Measurements from ENCODE around the gene INAFM2.

Gene INAFM2

DNA sequence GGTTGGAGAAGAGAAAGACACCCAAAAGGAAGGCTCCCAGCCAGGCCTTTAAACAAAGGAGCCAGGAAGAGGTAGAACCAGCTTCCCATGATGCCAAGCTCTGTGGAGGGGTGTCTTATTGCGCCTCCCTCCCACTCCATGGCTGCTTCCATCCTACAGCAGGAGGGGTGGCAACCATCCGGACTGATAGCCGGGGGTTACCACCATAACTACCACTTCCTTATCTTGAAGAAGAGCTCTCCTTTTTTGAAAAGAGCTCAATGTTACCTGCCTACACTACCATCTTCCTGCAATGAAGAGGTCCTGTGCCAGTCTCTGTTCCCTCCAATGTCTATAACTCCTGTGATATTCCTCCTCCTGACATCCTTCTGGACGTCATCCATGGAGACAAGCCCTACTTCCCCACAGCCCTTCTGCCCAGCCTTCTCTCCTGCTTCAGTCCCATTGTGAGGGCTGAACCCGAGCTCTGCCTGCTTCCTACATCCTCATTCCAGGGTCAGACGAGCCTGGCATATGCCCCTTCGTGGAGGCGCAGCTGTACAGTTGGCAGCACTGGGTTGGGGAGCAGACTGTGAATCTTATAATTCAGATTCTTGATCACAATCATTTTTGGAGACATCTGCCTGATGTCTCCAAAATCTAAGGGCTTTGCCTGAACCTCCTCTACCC is 8.8 kb downstream of the INAFM2 start:
- H3K4me1 Mint-ChIP-seq (ENCODE audit: low read depth), result peaks cover 95% of the 10 kb centered on the region
- intact Hi-C loops (cut with micrococcal nuclease), result no loop called here
- H3K4me3 Mint-ChIP-seq, result peak overlapping the region; percentile 50
- peaks cover 56% of the 10 kb centered on the region for H3K36me3 Mint-ChIP-seq (ENCODE audit: low read depth)
- H3K27me3 Mint-ChIP-seq, result no peaks in the 10 kb centered on the region
- no peaks in the 10 kb centered on the region for H3K9me3 Mint-ChIP-seq
- peak overlapping the region; percentile 100 for H3K27ac Mint-ChIP-seq

DNA sequence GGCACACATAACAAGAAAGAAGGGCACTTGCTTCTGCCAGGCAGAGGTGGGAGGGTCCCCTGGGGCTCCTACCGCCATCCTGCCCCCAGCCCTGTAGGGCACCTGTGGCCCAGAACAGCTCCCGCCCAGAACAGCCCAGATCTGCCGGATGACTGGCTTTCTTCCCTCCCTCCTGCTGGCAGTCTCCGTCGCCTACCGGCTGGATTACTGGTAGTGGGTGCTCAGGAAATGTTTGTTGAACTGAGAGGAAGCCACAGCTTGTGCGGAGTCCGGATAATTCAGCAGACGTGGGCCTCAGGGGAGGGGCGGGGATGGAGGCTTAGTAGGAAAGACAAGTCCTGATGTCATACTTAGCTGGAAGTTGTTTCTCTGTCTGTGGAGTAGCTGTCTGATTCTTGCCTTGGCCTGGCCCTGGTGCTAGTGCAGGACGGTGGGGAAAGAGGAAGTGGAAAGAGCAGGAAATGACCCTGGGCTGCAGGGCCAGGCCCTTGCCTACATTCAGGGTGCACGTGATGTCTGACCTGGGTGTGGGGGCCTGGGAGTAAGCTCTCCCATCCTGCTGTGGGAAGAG is 10.5 kb downstream of the INAFM2 start:
- intact Hi-C loops (cut with micrococcal nuclease), result loop anchor here (1.0 to 2.0 kb wide), 3 partner anchors 11 to 49 kb away; partner anchors contain the start of gene INAFM2
- H3K9me3 Mint-ChIP-seq, result no peaks in the 10 kb centered on the region

DNA sequence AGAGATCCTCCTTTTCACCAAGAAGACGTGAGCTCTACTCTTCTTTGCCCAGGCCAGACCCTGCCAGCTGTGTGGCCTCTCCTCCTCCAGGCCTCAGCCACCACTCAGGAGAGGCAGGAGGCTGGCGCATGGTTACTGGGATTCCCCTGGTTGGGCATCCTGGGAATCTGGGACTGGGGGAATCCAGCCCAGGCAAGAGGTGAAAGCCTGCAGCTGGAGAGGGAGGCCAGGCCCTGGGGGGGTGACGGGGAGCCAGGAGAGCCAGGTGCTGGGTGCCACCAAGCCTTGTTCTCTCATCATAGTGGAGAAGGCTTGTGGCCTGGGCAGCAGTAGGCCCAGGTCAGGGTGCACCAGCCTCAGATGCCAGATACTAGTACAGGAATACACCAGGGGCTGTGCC is 11.0 kb downstream of the INAFM2 start:
- intact Hi-C loops (cut with micrococcal nuclease), result loop anchor here (1.0 to 2.0 kb wide), 3 partner anchors 11 to 50 kb away; partner anchors contain the start of gene INAFM2
- H3K27ac Mint-ChIP-seq, result peak overlapping the region; percentile 100
- no peaks in the 10 kb centered on the region for H3K27me3 Mint-ChIP-seq

More for the DNA sequence above, 10.5 kb downstream of the INAFM2 start:
- Mint-ChIP-seq H3K27ac (peak overlapping the region; percentile 100), H3K4me3 (peak overlapping the region; percentile 82), H3K4me1 (ENCODE audit: low read depth) (peaks cover 95% of the 10 kb centered on the region), H3K36me3 (ENCODE audit: low read depth) (peaks cover 45% of the 10 kb centered on the region), H3K27me3 (no peaks in the 10 kb centered on the region)

DNA sequence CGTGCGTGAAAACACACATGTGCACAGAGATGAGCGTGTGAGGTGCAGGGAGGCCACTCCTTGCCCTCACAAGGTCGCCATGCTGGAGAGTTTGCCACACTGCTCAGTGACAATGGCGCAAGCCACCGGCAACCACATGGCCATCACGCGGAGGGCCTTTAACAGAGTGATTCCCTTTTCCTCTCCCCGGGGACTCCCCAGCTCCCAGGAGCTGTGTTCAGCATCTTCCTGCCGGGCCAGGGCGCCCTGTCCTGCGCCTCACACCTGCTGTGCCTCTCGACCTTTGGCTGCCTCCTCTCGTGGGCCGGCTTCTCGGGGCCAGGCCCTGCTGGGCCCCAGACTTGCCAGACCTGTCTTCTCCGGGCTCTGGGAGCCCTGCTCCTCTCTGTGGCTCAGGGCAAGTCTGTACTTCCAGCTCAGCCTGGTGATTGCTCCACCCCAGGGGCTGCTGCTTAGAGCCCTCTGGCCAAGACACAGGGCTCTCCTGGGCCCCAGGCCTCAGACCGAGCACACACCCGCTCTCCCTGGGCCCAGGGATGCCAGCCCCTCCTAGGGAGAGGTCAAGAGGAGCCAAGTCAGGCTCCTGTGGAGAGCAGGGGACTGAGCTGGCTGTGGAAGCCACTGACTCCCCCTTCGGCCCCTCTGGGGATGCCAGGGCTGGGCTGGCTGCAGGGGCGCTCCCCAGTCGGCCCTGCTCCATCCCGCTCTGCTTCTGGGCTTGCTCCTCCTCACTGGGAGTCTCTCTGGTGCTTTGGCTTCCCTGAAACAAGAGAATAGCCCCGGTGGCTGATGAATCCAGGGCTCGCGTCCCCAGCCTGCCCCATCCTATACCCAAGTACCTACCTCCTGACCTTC is 11.7 kb downstream of the INAFM2 start:
- Mint-ChIP-seq H3K36me3 (ENCODE audit: low read depth) (peaks cover 35% of the 10 kb centered on the region), H3K27me3 (no peaks in the 10 kb centered on the region), H3K4me1 (ENCODE audit: low read depth) (peaks cover 95% of the 10 kb centered on the region), H3K4me3 (no peak overlapping the region), H3K9me3 (no peaks in the 10 kb centered on the region), H3K27ac (peak overlapping the region; percentile 100)
- intact Hi-C loops (cut with micrococcal nuclease), result loop anchor here (1.0 to 2.0 kb wide), 3 partner anchors 12 to 50 kb away; partner anchors contain the start of gene INAFM2

More for the DNA sequence above, 11.0 kb downstream of the INAFM2 start:
- Mint-ChIP-seq H3K4me1 (ENCODE audit: low read depth) (peaks cover 95% of the 10 kb centered on the region), H3K36me3 (ENCODE audit: low read depth) (peaks cover 41% of the 10 kb centered on the region), H3K4me3 (peak overlapping the region; percentile 21), H3K9me3 (no peaks in the 10 kb centered on the region)

DNA sequence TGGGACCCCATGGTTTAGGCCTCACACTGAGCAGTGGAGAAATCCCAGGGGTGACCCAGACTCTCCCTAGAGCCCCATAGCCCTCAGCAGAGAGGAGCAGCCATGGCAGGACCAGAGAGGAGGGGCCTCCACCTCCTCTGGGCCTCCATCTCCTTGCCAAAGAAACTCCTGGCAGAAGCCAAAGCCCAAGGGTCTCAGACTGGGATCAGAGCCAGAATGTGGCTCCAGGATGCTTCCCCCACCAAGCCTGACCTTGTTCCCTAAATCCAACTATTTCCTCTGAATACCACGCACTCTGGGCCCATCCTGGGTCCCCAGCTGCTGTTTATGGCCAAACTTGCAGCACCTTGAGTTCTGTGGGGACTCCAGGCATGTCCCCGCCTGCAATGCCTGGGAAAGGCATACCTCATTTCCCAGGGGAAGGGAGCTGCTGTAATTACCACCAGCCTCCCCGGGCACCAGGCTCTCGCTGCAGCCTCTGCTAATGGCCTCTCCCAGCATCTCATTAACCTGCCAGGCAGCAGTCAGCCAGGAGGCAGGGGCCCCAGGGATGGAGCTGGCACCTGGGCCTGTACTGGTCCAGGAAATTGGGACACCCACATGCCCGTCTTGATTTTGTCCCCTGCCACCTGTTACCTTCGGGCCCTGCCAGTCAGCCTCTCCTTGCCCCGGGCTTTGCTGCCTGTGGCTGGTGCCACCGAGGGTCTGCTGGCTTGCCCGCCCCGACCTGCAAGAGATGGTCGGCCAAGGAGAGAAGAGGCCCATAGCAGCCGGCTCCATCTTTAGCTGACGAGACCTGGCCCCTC is 12.6 kb downstream of the INAFM2 start:
- Mint-ChIP-seq H3K27me3 (no peaks in the 10 kb centered on the region), H3K27ac (peak overlapping the region; percentile 100), H3K4me1 (ENCODE audit: low read depth) (peaks cover 95% of the 10 kb centered on the region), H3K9me3 (no peaks in the 10 kb centered on the region), H3K4me3 (peak overlapping the region; percentile 18), H3K36me3 (ENCODE audit: low read depth) (peaks cover 25% of the 10 kb centered on the region)
- intact Hi-C loops (cut with micrococcal nuclease), result loop anchor here (2.0 kb wide), 1 partner anchor 51 kb away; no protein-coding TSS in a partner anchor

DNA sequence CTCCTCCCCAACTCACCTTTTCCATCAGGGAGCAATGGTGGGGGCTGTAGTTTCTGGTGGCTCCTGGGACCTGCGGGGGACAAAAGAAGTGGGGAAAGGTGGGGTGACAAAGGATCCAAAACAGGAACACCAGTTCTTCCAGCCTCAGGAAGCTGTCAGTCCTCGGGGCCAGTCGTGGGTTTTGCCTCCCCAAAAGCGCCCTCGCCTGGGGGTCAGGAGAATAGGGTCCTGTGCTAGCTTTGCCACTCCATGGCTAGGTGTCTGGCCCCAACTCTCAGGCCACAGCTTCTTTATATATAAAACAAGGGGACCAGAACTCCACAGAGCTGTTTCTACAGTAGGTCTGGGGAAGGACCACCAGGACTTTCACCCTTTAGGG is 13.2 kb downstream of the INAFM2 start:
- H3K4me1 Mint-ChIP-seq (ENCODE audit: low read depth), result peaks cover 98% of the 10 kb centered on the region
- no peak overlapping the region for H3K4me3 Mint-ChIP-seq
- no peaks in the 10 kb centered on the region for H3K27me3 Mint-ChIP-seq
- H3K36me3 Mint-ChIP-seq (ENCODE audit: low read depth), result peaks cover 22% of the 10 kb centered on the region
- H3K9me3 Mint-ChIP-seq, result no peaks in the 10 kb centered on the region
- H3K27ac Mint-ChIP-seq, result peak overlapping the region; percentile 100
- intact Hi-C loops (cut with micrococcal nuclease), result no loop called here

DNA sequence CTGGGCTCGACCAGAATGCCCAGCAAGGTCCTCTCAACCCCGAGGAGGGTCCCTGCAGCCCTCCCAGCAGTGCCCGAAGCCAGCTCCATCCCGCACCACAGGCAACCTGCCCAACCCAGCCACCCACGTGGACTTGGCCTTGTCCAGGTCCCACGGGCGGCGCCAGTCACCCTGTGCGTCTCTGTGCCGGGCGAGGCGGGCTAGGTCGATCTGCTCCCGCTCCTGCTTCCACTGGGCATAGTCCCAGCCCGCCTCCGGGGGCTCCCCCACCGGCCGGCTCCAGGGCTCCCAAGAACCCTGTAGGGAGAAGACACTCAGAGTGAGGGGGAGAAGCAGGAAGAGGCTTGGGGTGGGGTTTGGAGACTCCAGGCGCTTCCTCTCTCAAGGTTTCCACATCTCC is 14.1 kb downstream of the INAFM2 start:
- Mint-ChIP-seq H3K4me3 (no peak overlapping the region), H3K36me3 (ENCODE audit: low read depth) (peaks cover 16% of the 10 kb centered on the region), H3K4me1 (ENCODE audit: low read depth) (peaks cover 91% of the 10 kb centered on the region), H3K27ac (peak overlapping the region; percentile 100), H3K27me3 (no peaks in the 10 kb centered on the region), H3K9me3 (no peaks in the 10 kb centered on the region)
- intact Hi-C loops (cut with micrococcal nuclease), result no loop called here

DNA sequence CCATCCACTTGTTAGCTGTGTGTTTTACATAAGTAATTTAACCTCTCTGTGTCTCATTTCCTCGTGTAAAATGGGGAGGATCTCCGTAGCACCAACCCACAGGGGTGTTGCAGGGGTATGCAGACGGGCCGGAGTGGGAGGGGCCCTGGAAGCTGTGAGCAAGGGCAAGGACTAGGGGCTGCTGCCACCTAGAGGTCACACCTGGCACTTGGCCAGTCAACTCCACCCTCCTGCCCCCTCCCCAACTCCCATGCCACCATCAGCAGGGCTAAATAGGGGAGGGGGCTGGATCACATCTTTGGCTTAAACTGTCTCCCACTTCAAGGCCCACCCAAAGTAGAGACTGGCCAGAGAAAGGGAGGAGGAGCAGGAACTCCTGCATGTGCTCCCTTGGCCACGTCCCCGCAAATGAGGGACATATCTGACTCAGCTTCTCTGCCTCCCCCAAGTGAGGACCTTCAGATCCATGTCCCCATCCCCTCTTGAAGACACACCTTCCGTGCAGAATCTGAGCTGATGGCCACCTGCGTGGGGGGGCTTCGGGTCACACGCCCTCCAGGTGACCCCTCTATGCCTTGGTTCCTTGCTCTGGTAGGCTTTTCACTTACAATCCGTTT is 14.7 kb downstream of the INAFM2 start:
- H3K9me3 Mint-ChIP-seq, result no peaks in the 10 kb centered on the region
- H3K4me1 Mint-ChIP-seq (ENCODE audit: low read depth), result peaks cover 90% of the 10 kb centered on the region
- H3K27me3 Mint-ChIP-seq, result no peaks in the 10 kb centered on the region
- H3K36me3 Mint-ChIP-seq (ENCODE audit: low read depth), result peaks cover 16% of the 10 kb centered on the region
- H3K4me3 Mint-ChIP-seq, result no peak overlapping the region
- intact Hi-C loops (cut with micrococcal nuclease), result loop anchor here (2.0 kb wide), 1 partner anchor 59 kb away; no protein-coding TSS in a partner anchor
- H3K27ac Mint-ChIP-seq, result peak overlapping the region; percentile 100

DNA sequence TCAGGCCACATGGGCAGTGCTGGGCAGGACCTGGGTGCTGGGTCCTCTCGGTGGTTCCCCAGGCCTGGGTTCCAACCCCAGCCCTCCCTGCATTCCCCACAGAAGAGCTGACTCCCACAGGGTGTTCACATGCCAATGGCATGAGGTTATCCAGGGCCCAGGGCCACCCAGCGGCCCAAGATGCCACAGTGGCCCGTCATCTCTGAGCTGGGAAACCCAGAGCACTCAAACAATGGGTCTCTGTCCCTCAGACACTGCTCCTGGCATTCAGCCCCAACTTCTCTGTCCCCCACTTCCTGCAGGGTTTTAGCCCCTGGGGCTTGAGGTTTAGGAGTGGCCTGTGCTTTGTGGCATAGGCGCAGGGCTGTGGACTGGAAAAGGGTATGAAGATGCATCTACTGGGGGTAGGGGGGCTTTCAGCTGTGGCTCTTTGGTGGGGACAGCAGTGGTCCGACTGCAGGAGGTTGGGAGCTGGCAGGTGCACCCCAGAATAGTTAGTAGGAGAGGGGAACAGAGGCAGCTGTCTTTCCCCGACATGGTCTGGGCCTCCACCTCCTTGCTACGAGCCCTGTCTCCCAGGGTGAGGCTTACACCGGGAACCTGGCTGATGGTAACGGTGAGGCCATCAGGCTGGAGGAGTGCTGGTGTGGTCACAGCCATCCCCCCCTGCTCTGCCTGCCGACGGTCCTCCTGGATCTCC is 15.6 kb downstream of the INAFM2 start:
- no peaks in the 10 kb centered on the region for H3K27me3 Mint-ChIP-seq
- H3K4me3 Mint-ChIP-seq, result no peak overlapping the region
- H3K9me3 Mint-ChIP-seq, result no peaks in the 10 kb centered on the region
- peaks cover 90% of the 10 kb centered on the region for H3K4me1 Mint-ChIP-seq (ENCODE audit: low read depth)
- intact Hi-C loops (cut with micrococcal nuclease), result loop anchor here (2.0 kb wide), 1 partner anchor 60 kb away; no protein-coding TSS in a partner anchor
- peaks cover 16% of the 10 kb centered on the region for H3K36me3 Mint-ChIP-seq (ENCODE audit: low read depth)
- H3K27ac Mint-ChIP-seq, result peak overlapping the region; percentile 91

DNA sequence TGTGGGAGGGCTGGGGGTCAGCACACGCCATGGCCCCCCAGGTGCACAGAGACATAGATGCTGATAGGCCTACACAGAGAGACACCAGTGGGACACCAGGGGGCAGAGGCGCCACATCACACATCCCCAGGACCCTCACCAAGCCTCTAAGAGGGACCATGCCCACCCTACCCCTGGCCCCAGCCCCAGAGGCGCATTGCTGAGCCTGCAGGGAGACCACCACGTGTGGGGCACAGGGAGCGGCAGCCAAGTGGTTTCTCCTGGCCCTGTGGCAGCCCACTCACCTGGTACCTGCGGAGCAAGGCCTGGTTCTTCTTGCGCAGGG is 16.1 kb downstream of the INAFM2 start:
- peak overlapping the region; percentile 91 for H3K27ac Mint-ChIP-seq
- H3K4me1 Mint-ChIP-seq (ENCODE audit: low read depth), result peaks cover 90% of the 10 kb centered on the region
- H3K4me3 Mint-ChIP-seq, result peak overlapping the region; percentile 75
- no peaks in the 10 kb centered on the region for H3K9me3 Mint-ChIP-seq
- H3K27me3 Mint-ChIP-seq, result no peaks in the 10 kb centered on the region
- intact Hi-C loops (cut with micrococcal nuclease), result loop anchor here (2.0 kb wide), 1 partner anchor 61 kb away; no protein-coding TSS in a partner anchor
- H3K36me3 Mint-ChIP-seq (ENCODE audit: low read depth), result peaks cover 16% of the 10 kb centered on the region

DNA sequence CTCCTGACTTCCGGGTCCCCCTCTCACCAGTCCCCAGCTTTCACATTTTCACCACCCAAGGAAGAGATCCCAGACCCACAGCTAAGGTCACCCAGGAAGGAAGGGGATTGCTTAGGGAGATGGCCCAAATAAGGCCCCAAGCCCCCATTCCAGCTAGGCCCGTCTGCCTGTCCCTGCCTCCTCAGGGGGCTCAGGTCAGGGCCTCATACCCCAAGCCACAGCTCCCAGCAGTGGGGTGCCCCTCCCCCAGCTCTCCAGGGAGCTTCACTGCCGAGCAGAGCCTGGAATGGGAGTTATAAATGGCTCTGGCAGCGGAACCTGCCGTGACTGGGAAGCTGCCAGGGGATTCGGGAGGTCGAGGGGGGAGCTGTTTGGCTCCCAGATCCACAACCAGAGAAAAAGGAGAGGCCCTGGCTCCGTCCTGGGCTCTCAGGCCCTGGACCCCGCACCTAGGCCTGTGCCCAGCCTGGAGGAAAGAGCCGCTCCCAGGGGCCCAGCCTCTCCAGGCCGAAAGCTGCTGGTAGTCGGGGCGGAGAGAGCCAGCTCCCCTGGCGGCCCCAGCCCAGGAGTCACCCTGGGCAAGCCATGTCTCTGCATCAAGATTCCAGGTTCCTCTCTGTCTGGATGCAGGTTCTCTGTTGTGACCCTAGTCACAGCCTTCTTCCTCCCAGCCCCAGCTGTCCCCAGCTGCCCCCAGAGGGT is 16.7 kb downstream of the INAFM2 start:
- intact Hi-C loops (cut with micrococcal nuclease), result no loop called here
- Mint-ChIP-seq H3K9me3 (no peaks in the 10 kb centered on the region), H3K27ac (peak overlapping the region; percentile 91), H3K4me1 (ENCODE audit: low read depth) (peaks cover 87% of the 10 kb centered on the region), H3K36me3 (ENCODE audit: low read depth) (peaks cover 16% of the 10 kb centered on the region), H3K4me3 (peak overlapping the region; percentile 75), H3K27me3 (no peaks in the 10 kb centered on the region)

DNA sequence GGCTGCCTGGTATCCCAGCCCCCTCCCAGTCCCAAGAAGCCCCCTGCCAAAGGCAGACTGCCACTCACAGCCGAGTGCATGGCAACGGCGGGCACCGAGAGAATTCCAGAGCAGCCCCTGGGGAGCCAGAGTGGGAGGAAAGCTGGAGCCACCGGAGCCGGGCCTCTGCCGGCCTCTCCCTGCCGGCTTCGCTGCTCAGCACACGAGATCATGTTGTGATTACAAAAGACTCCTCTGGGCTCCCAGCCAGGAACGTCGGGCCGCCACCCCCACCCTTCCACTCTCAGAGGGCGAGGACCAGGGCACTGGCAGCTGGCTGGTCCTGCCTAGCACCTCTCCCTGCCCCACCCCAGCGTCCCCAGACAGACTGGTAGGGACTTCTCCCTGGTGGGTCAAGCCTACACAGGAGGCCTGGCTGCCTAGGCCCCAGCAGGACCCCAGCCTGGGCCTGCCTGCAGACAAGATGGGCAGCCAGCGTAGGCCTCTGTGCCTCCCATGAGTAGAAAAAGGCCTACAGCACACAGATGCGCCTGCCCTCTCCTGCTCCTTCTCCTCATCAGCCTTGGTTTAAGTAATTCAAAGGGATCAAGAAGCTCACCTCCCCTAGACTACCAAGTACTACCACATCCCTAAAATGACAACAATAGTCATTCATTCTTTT is 17.4 kb downstream of the INAFM2 start, which contains the start of gene CCDC9B:
CCDC9B (minus strand) TSS at position 200 of the 661 bp plus-strand sequence; CDS start at position 80, 120 bp downstream.
- Mint-ChIP-seq H3K36me3 (ENCODE audit: low read depth) (peaks cover 13% of the 10 kb centered on the region), H3K27ac (peak within 1 kb of the TSS; percentile 91), H3K9me3 (no peaks in the 10 kb centered on the region), H3K4me3 (peak within 1 kb of the TSS; percentile 75), H3K27me3 (no peaks in the 10 kb centered on the region), H3K4me1 (ENCODE audit: low read depth) (peaks cover 80% of the 10 kb centered on the region)
- intact Hi-C loops (cut with micrococcal nuclease), result no loop called here
